ENCODE data around the gene ZDHHC12. TPM values are rescaled to one million over a fixed set of nuclear protein-coding genes. Genes with fewer than 3 reads are reported as not detected.

The ZDHHC12 gene
- total RNA-seq, 4 donors from 2014 or later, result 13.2 to 34.1 (median 25.3) TPM

- no peak overlapping the region for H3K27ac ChIP-seq
- no peak for DNase-seq (ENCODE audit: low spot score in 2 of 2)
- H3K4me1 ChIP-seq, result no peaks in the 10 kb centered on the region
- H3K4me3 ChIP-seq, result no peak overlapping the region
- TF ChIP-seq POLR2A (IDR thresholded peaks at IDR 0.05), result no peak
- H3K9me3 ChIP-seq, result no peaks in the 10 kb centered on the region
- H3K27me3 ChIP-seq, result no peaks in the 10 kb centered on the region
- H3K36me3 ChIP-seq, result peaks cover 0 to 37% (median 0%) of the 10 kb centered on the region in 3 donors
- 91% methylated on average over 15 to 21 of the region's 26 CpGs for WGBS, 2 donors
These were observed 11.2 kb downstream of the ZDHHC12 start for GRCh38 chr9:128712451-128713410.

GRCh38 chr9:128707446-128707845 is 16.5 kb downstream of the ZDHHC12 start:
- Histone ChIP-seq H3K9me3 (no peaks in the 10 kb centered on the region), H3K27ac (no peak overlapping the region), H3K4me1 (peaks cover 0 to 12% (median 4%) of the 10 kb centered on the region in 4 donors), H3K27me3 (no peaks in the 10 kb centered on the region), H3K36me3 (peaks cover 0 to 11% (median 0%) of the 10 kb centered on the region in 3 donors), H3K4me3 (no peak overlapping the region)
- no peak for DNase-seq (ENCODE audit: low spot score in 2 of 2)
- WGBS, 2 donors, result 89 to 93% methylated on average over 8 of the region's 8 CpGs
- TF ChIP-seq POLR2A (IDR thresholded peaks at IDR 0.05), result no peak
- no peak for TF ChIP-seq CTCF (IDR thresholded peaks at IDR 0.05)
- no peak for TF ChIP-seq EP300 (IDR thresholded peaks at IDR 0.05)

GRCh38 chr9:128706671-128707381 is 17.1 kb downstream of the ZDHHC12 start:
- H3K9me3 ChIP-seq, result no peaks in the 10 kb centered on the region
- TF ChIP-seq EP300 (IDR thresholded peaks at IDR 0.05) (no peak), POLR2A (IDR thresholded peaks at IDR 0.05) (no peak), CTCF (IDR thresholded peaks at IDR 0.05) (no peak)
- no peak overlapping the region for H3K27ac ChIP-seq
- 80 to 83% methylated on average over 18 to 19 of the region's 23 CpGs for WGBS, 2 donors
- no peak overlapping the region for H3K4me3 ChIP-seq
- H3K4me1 ChIP-seq, result peaks cover 0 to 16% (median 4%) of the 10 kb centered on the region in 4 donors
- no peak for DNase-seq (ENCODE audit: low spot score in 2 of 2)
- H3K36me3 ChIP-seq, result peaks cover 0 to 11% (median 0%) of the 10 kb centered on the region in 3 donors
- no peaks in the 10 kb centered on the region for H3K27me3 ChIP-seq

- DNase-seq (ENCODE audit: low spot score in 2 of 2), result no peak
- Histone ChIP-seq H3K27me3 (no peaks in the 10 kb centered on the region), H3K9me3 (no peaks in the 10 kb centered on the region), H3K4me1 (peaks cover 0 to 16% (median 4%) of the 10 kb centered on the region in 4 donors), H3K36me3 (peaks cover 0 to 11% (median 0%) of the 10 kb centered on the region in 3 donors), H3K27ac (no peak overlapping the region), H3K4me3 (no peak overlapping the region)
- no peak for TF ChIP-seq EP300 (IDR thresholded peaks at IDR 0.05)
- no peak for TF ChIP-seq POLR2A (IDR thresholded peaks at IDR 0.05)
- no peak for TF ChIP-seq CTCF (IDR thresholded peaks at IDR 0.05)
- WGBS, 2 donors, result 100% methylated on average over 1 of the region's 1 CpG; no CpG with 5 or more reads in 1 of the 2 donors
These were observed 17.9 kb downstream of the ZDHHC12 start for GRCh38 chr9:128706045-128706444.

GRCh38 chr9:128705051-128705965 is 18.6 kb downstream of the ZDHHC12 start:
- DNase-seq (ENCODE audit: low spot score in 2 of 2), result no peak
- peaks cover 0 to 16% (median 4%) of the 10 kb centered on the region in 4 donors for H3K4me1 ChIP-seq
- H3K27ac ChIP-seq, result no peak overlapping the region
- peaks cover 0 to 11% (median 0%) of the 10 kb centered on the region in 3 donors for H3K36me3 ChIP-seq
- no peak overlapping the region for H3K4me3 ChIP-seq
- TF ChIP-seq CTCF (IDR thresholded peaks at IDR 0.05) (no peak), POLR2A (IDR thresholded peaks at IDR 0.05) (no peak), EP300 (IDR thresholded peaks at IDR 0.05) (no peak)
- 85 to 92% methylated on average over 33 to 36 of the region's 36 CpGs for WGBS, 2 donors
- H3K9me3 ChIP-seq, result no peaks in the 10 kb centered on the region
- no peaks in the 10 kb centered on the region for H3K27me3 ChIP-seq

Measured in tibial nerve (tissue), 4 donors.